GM12878 (cell line): ENCODE results near the gene RAI2. TPM values are rescaled to one million over a fixed set of nuclear protein-coding genes. Genes with fewer than 3 reads are reported as not detected.
"Not testable (repeated sequence)": the region's sequence is repeated elsewhere in the genome, so short reads cannot be mapped to it uniquely, and the experiment has no call there.

Experiments
- ATAC-seq: fragments of 200-7000 bp; cut with Tn5 transposase; 3 replicates; pipeline ENCODE4 v1.9.1; 2020; ENCODE audit warnings: mild to moderate bottlenecking, moderate library complexity
- BruUV-seq: library from RNA; stranded (reverse); fragments of 400-500 nt; replicated peaks from 2 replicates; lab custom pipeline; 2021; lab: Mats Ljungman, UMichigan
- CTCF ChIA-PET: fragments of 300-600 bp; sonication (Branson Sonifier 250); formaldehyde crosslinking; extraction: SDS; loops from one replicate; lab custom pipeline; 2021; ENCODE audit warnings: inconsistent platforms; lab: Yijun Ruan, JAX
- POLR2A ChIA-PET: fragments of 350-600 bp; formaldehyde crosslinking; extraction: SDS; loops from one replicate; lab custom pipeline; 2021; ENCODE audit warnings: inconsistent platforms; lab: Charles Lee
- RAD21 ChIA-PET: fragments of 300-600 bp; sonication (Branson Sonifier 250); formaldehyde crosslinking; loops from one replicate; lab custom pipeline; 2023; ENCODE audit warnings: antibody characterized with exemption; ENCODE audit not compliant: unreplicated experiment; lab: Charles Lee
- SMC1A ChIA-PET: fragments of 300-600 bp; sonication (Branson Sonifier 250); formaldehyde crosslinking; loops from one replicate; lab custom pipeline; 2023; ENCODE audit not compliant: unreplicated experiment, uncharacterized antibody; lab: Charles Lee
- DNase-seq: peaks from one replicate; pipeline ENCODE4 v3.0.0-alpha.2; 2011; ENCODE audit warnings: low read depth, low spot score
- FAIRE-seq: peaks from 3 replicates; lab custom pipeline; 2011; peaks lifted over from hg19 to GRCh38; lab: Jason Lieb, UNC
- H2AFZ ChIP-seq: 2 replicates; pipeline ENCODE4 v1.6.0; 2011; ENCODE audit warnings: low read depth, low read length, control low read depth; ENCODE audit not compliant: control insufficient read depth
- H3K27ac ChIP-seq: 2 replicates; pipeline ENCODE4 v1.5.1; 2011; ENCODE audit warnings: control low read depth; ENCODE audit not compliant: control insufficient read depth, insufficient read depth
- H3K27me3 ChIP-seq, 2 experiments: replicated peaks in 1 of 2; 2 replicates each; pipeline versions ENCODE4 v1.6.0 to v1.6.1; 2011; ENCODE audit warnings: low read length in 1 of 2; ENCODE audit not compliant: control insufficient read depth in 2 of 2, insufficient read depth in 2 of 2
- H3K36me3 ChIP-seq, 2 experiments: 2 replicates each; pipeline ENCODE4 v1.5.1; 2011; ENCODE audit warnings: low read length in 1 of 2; ENCODE audit not compliant: control insufficient read depth in 2 of 2, insufficient read depth in 2 of 2
- H3K4me1 ChIP-seq: 2 replicates; pipeline ENCODE4 v1.6.1; 2011; ENCODE audit warnings: mild to moderate bottlenecking, low read length, moderate library complexity, mixed read lengths; ENCODE audit not compliant: control insufficient read depth, insufficient read depth
- H3K4me2 ChIP-seq: 2 replicates; pipeline ENCODE4 v1.6.0; 2011; ENCODE audit warnings: control low read depth; ENCODE audit not compliant: control insufficient read depth, insufficient read depth
- H3K4me3 ChIP-seq: fragments of 200-600 bp; sonication (generic); 2 replicates; pipeline ENCODE4 v1.5.1; 2016
- H3K79me2 ChIP-seq: 2 replicates; pipeline ENCODE4 v1.6.0; 2011; ENCODE audit warnings: low read length; ENCODE audit not compliant: control insufficient read depth, insufficient read depth
- H3K9ac ChIP-seq: 2 replicates; pipeline ENCODE4 v1.8.0; 2011; ENCODE audit warnings: low read length, control low read depth, mixed read lengths; ENCODE audit not compliant: control insufficient read depth, insufficient read depth
- H3K9me3 ChIP-seq: replicated peaks from 3 replicates; pipeline ENCODE4 v1.5.1; 2011; ENCODE audit warnings: mild to moderate bottlenecking, low read length; ENCODE audit not compliant: control insufficient read depth, insufficient read depth
- H4K20me1 ChIP-seq: 2 replicates; pipeline ENCODE4 v1.6.0; 2011; ENCODE audit not compliant: control insufficient read depth, insufficient read depth
- CEBPB ChIP-seq, 2 experiments: fragments of 150-350 bp in 1 of 2; IDR thresholded peaks; 2 replicates each; pipeline ENCODE4 v1.6.1; 2012 to 2014; ENCODE audit warnings: low read depth in 2 of 2, low read length in 2 of 2, borderline replicate concordance in 1 of 2, inconsistent platforms in 1 of 2
- GATAD2B ChIP-seq: fragments of 450-650 bp; conservative IDR thresholded peaks from 2 replicates; pipeline ENCODE4 v1.6.1; 2017; ENCODE audit warnings: low read depth, mild to moderate bottlenecking, moderate library complexity
- JUNB ChIP-seq: IDR thresholded peaks from 2 replicates; pipeline ENCODE4 v1.6.1; 2016; ENCODE audit warnings: antibody characterized with exemption, mild to moderate bottlenecking
- SMARCA5 ChIP-seq: fragments of 450-650 bp; IDR thresholded peaks from 2 replicates; pipeline ENCODE4 v1.6.1; 2017; ENCODE audit warnings: mild to moderate bottlenecking
- SUPT20H ChIP-seq: IDR thresholded peaks from 2 replicates; pipeline ENCODE4 v1.6.1; 2011; ENCODE audit warnings: low read depth, mild to moderate bottlenecking, low read length, moderate library complexity, borderline replicate concordance; ENCODE audit not compliant: control insufficient read depth
- ZNF274 ChIP-seq: IDR thresholded peaks from one replicate; pipeline ENCODE4 v1.8.0; 2011; ENCODE audit not compliant: insufficient read length, insufficient read depth
- ZSCAN29 ChIP-seq: fragments of 450-650 bp; IDR thresholded peaks from 2 replicates; pipeline ENCODE4 v1.6.1; 2017; ENCODE audit warnings: mild to moderate bottlenecking, moderate library complexity
- WGBS: methylation state at CpG from one replicate; pipeline ENCODE4 v1.1.6; 2016; ENCODE audit warnings: low lambda C conversion rate; ENCODE audit not compliant: insufficient replicate concordance, insufficient coverage; ENCODE audit errors: missing lambda C conversion rate; 5-methylcytosine and 5-hydroxymethylcytosine counted together
- in situ Hi-C: fragments of 300-500 bp; cut with MboI; formaldehyde crosslinking; loops from 9 replicates; pipeline ENCODE4 v1.14.3; 2018; ENCODE audit warnings: mixed read lengths
- intact Hi-C: fragments of 100-400 bp; cut with micrococcal nuclease; formaldehyde crosslinking; loops from one replicate; pipeline ENCODE4 v1.14.2; 2022; ENCODE audit not compliant: unreplicated experiment
- polyA plus RNA-seq, 11 experiments: library from polyadenylated mRNA; depleted of rRNA in 4 of 11; unstranded in 6 of 11; stranded (reverse) in 5 of 11; fragments of >200 nt; fragmentation: Nextera tagmentation in 4 of 11; fragmentation: Illumina TruSeq in 1 of 11; extraction: Ambion mirVana in 4 of 11; extraction: Trizol in 1 of 11; gene quantifications; 1 replicate in 1 of 11; 2 replicates in 10 of 11; pipeline versions ENCODE4 v1.2.1 to v1.2.3, GENCODE V29; 2011 to 2016; ENCODE audit warnings: inconsistent platforms in 2 of 11, missing spikeins in 2 of 11, low read depth in 1 of 11
- total RNA-seq, 4 experiments: library from RNA; depleted of rRNA in 3 of 4; stranded (reverse); fragments of >200 nt in 3 of 4; fragmentation: Illumina TruSeq in 1 of 4; extraction: Trizol in 1 of 4; gene quantifications; 2 replicates each; pipeline versions ENCODE4 v1.2.1 to v1.2.3, GENCODE V29; 2013 to 2021

The RAI2 gene
- total and polyA plus RNA-seq, 10 of the 15 experiments (the other 5 are each of a cell fraction or from before 2014, with no cell fraction given) = not detected

- Histone ChIP-seq H3K4me3 (no peak overlapping the region), H3K79me2 (no peaks in the 10 kb centered on the region), H3K4me1 (no peaks in the 10 kb centered on the region), H2AFZ (no peak overlapping the region), H3K27me3 (no peaks in the 10 kb centered on the region), H3K4me2 (no peak overlapping the region), H3K9me3 (no peaks in the 10 kb centered on the region), H4K20me1 (no peaks in the 10 kb centered on the region), H3K9ac (no peak overlapping the region), H3K36me3 (no peaks in the 10 kb centered on the region), H3K27ac (no peak overlapping the region)
- TF ChIP-seq GATAD2B = no peak
- no peak for TF ChIP-seq ZSCAN29
- TF ChIP-seq SUPT20H = no peak
- no peak for TF ChIP-seq CEBPB (IDR thresholded peaks at IDR 0.05; ENCODE audit: borderline replicate concordance in 1 of 2, low read depth in 2 of 2, low read length in 2 of 2)
- no peak for TF ChIP-seq JUNB
- TF ChIP-seq ZNF274 = no peak
- TF ChIP-seq SMARCA5 = no peak
- POLR2A ChIA-PET = no interaction called here
- SMC1A ChIA-PET = no interaction called here
- ATAC-seq = no peak
- 22% methylated on average over 11 of the region's 11 CpGs for WGBS
- no peak for FAIRE-seq
- no peak for DNase-seq
- intact Hi-C loops = no loop called here
- RAD21 ChIA-PET = no interaction called here
- in situ Hi-C loops = no loop called here
- CTCF ChIA-PET = no interaction called here
- BruUV-seq = no TSS peak
Observed at GRCh38 chrX:17787557-17787956, 73.5 kb downstream of the RAI2 start.

- H3K9me3 ChIP-seq, FAIRE-seq, SMC1A ChIA-PET, H3K9ac ChIP-seq, H3K4me1 ChIP-seq, CTCF ChIA-PET, H3K27ac ChIP-seq, BruUV-seq, H3K79me2 ChIP-seq, H3K4me2 ChIP-seq, H3K4me3 ChIP-seq, in situ Hi-C loops, ATAC-seq, H3K27me3 ChIP-seq, H2AFZ ChIP-seq, POLR2A ChIA-PET, RAD21 ChIA-PET, H4K20me1 ChIP-seq, intact Hi-C loops, DNase-seq, H3K36me3 ChIP-seq: not testable (repeated sequence)
- WGBS = 54% methylated on average over 26 of the region's 31 CpGs
Observed at GRCh38 chrX:17786554-17787347, 74.3 kb downstream of the RAI2 start.
